ENCODE results near the gene TMEM183A.

The TMEM183A gene

DNA sequence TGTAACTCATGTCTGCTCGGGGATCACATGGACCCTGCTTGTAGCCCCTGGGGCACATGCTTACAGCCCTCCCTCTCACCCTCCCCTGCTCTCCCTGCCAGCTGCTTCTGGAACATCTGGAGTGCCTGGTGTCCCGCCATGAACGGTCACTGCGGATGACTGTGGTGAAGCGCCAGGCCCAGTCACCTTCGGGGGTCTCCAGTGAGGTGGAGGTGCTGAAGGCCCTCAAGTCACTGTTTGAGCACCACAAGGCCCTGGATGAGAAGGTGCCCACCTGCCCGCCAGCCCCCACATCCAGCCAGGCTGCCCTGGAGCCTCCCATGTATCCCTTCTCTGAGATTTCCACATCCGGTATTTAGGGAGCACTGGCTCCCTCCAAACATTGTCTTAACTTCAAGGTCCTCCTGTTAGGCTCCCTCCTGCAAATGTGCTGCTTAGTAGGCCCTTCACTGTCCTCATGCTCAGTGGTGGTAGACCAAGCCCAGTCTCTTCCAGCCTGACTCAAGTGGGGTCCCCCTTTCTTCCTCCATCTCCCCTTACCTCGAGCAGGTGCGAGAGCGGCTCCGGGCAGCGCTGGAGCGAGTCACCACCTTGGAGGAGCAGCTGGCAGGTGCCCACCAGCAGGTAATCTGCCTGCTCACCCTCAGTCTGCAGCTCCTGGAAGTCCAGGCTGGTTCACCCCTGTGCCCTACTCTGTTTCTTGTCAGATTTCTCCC, 36.8 kb downstream of the TMEM183A start:
- DNase-seq (ENCODE audit: low read depth) = no peak
- TF ChIP-seq, protein P1, sequence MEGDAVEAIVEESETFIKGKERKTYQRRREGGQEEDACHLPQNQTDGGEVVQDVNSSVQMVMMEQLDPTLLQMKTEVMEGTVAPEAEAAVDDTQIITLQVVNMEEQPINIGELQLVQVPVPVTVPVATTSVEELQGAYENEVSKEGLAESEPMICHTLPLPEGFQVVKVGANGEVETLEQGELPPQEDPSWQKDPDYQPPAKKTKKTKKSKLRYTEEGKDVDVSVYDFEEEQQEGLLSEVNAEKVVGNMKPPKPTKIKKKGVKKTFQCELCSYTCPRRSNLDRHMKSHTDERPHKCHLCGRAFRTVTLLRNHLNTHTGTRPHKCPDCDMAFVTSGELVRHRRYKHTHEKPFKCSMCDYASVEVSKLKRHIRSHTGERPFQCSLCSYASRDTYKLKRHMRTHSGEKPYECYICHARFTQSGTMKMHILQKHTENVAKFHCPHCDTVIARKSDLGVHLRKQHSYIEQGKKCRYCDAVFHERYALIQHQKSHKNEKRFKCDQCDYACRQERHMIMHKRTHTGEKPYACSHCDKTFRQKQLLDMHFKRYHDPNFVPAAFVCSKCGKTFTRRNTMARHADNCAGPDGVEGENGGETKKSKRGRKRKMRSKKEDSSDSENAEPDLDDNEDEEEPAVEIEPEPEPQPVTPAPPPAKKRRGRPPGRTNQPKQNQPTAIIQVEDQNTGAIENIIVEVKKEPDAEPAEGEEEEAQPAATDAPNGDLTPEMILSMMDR (IDR thresholded peaks at IDR 0.05; ENCODE audit: low read depth, low read length, missing control alignments) = no peak

DNA sequence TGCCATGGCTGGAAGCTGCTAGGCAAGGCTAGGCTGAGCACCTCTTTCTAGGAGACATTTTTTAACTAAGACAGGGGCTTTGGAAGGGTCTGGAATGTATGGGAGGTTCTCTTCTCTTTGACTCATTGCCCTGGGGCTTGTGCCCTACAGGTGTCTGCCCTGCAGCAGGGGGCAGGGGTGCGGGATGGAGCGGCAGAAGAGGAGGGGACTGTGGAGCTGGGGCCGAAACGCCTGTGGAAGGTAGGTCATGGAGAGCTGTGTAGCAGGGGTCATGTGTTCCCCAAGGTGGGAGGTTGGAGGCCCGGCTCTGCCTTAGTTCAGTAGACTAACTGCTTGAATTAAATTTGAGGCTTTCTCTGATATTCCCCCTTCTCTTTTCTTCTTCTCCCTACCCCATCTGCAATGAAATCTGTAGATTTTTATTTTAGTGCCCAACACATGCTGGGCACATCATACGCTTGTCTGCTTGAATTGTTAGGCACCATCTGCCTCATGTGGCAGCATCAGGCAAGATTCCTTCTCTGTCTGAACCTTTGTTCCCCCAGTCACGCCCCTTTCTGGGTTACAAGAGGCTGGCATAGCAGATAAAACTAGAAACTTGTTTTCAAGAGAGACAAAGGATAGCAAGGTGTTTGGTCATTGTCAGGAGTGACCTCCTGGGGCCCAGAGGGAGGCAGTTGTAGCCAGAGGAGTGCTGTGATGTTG, 37.5 kb downstream of the TMEM183A start:
- no peak overlapping the region for H3K4me3 ChIP-seq (ENCODE audit: low read depth, low read length)
- TF ChIP-seq, protein P1 (IDR thresholded peaks at IDR 0.05; ENCODE audit: low read depth, low read length, missing control alignments) = no peak
- no peak for DNase-seq (ENCODE audit: low read depth)

More for the DNA sequence above, 36.8 kb downstream of the TMEM183A start:
- H3K4me3 ChIP-seq (ENCODE audit: low read depth, low read length) = no peak overlapping the region

DNA sequence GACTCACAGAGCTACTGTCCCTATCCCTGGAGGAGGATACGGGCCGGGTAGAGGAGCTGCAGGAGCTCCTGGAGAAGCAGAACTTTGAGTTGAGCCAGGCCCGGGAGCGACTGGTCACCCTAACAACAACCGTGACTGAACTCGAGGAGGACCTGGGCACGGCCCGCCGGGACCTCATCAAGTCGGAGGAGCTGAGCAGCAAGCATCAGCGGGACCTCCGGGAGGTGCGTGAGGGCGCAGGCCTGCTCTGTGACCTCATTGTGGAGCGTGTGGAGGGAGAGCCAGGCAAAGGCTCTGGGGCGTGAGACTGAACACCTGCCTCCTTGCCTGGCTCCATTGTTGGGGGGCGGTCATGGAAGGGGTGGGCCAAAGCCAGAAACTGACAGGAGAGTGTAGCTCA, 38.2 kb downstream of the TMEM183A start:
- no peak overlapping the region for H3K4me3 ChIP-seq (ENCODE audit: low read depth, low read length)

GRCh38 chr1:203045821-203046594, 38.8 kb downstream of the TMEM183A start:
- DNase-seq (ENCODE audit: low read depth) = no peak
- TF ChIP-seq, protein P1 (IDR thresholded peaks at IDR 0.05; ENCODE audit: low read depth, low read length, missing control alignments) = no peak
- H3K4me3 ChIP-seq (ENCODE audit: low read depth, low read length) = no peak overlapping the region

More for the DNA sequence above, 38.2 kb downstream of the TMEM183A start:
- TF ChIP-seq, protein P1 (IDR thresholded peaks at IDR 0.05; ENCODE audit: low read depth, low read length, missing control alignments) = no peak
- no peak for DNase-seq (ENCODE audit: low read depth)

DNA sequence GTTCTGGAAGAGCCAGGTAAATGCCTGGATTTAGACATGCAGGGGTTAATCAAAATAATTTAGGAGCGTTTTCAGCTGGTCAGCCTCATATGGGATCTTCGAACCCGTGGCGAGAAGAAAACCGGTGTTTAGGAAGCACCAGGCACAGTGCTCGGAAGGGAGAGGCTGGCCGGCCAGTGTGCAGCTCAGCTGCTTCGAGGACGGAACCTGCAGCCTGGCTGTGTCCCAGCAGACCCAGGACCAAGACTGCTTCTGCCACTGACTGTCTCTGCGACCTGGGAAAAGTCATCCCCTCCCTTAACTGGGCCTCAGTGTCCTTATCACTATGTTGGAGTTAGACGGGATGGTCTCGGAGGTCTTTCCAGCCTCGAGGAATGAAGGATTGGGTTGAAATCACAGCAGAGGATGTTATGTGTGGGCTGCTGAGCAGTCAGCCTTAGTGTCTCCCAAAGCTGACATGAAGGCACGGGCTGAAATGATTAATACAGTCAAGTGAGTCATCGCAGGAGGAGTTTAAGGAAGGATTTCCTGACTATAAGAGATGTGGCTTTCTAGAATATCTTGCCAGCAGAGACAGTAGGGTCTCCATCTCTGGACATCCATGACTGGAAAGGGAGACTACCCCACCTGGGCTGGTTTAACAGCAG, 39.9 kb downstream of the TMEM183A start:
- no peak for DNase-seq (ENCODE audit: low read depth)
- no peak overlapping the region for H3K4me3 ChIP-seq (ENCODE audit: low read depth, low read length)
- TF ChIP-seq, protein P1 (IDR thresholded peaks at IDR 0.05; ENCODE audit: low read depth, low read length, missing control alignments) = no peak

- no peak for DNase-seq (ENCODE audit: low read depth)
- TF ChIP-seq, protein P1 (IDR thresholded peaks at IDR 0.05; ENCODE audit: low read depth, low read length, missing control alignments) = no peak
- no peak overlapping the region for H3K4me3 ChIP-seq (ENCODE audit: low read depth, low read length)
Observed at GRCh38 chr1:203048086-203048485, 40.9 kb downstream of the TMEM183A start.
